ENCODE data around the gene EPB41L4B.
"Not testable (repeated sequence)": the region's sequence is repeated elsewhere in the genome, so short reads cannot be mapped to it uniquely, and the experiment has no call there.

Gene EPB41L4B

DNA sequence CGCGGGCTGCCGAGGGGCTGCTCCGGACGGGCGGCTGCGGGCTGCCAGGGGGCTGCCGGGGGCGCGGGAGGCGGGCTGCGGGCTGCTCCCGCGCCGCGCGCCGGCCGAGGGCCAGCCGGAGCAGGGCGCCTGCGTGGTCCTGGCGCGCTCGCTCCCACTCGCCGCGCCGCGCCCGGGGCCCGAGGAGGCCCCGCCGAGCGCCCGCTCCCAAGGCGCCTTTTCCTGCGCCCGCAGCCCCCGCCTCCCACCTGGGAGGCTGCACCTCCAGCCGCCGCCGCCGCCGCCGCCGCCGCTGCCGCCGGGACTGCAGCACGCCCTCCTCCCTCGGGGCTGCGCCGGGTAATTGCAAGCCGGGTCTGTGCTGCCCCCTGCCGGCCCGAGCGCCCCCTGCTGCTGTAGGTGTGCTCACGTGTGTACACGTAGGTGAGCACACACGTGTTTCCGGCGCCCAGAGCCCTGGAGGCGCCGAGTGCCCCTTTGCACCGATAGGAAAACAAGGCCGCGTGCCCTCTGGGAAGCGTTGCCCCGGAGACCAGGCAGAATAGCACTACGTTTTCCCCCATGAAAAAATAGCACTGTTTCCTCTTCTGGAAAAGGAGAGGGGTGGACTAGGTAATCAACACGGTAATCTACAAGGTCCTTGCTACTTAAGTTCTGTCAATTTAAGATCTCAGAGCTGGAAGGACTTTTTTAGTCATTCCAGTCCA is at the start of gene EPB41L4B:
TSS of gene EPB41L4B (minus strand) at position 318 of the 707 bp plus-strand sequence. CDS start 613 bp downstream, outside the sequence.
- peaks cover 44% of the 10 kb centered on the region for H3K27me3 Mint-ChIP-seq
- peaks cover 2% of the 10 kb centered on the region for H3K9me3 Mint-ChIP-seq
- H3K4me1 Mint-ChIP-seq: peaks cover 2% of the 10 kb centered on the region
- ATAC-seq (ENCODE audit: low read depth) (peak; percentile 98), DNase-seq (ENCODE audit: low spot score in 2 of 2) (peak; percentile 79 to 86)
- H3K4me3 Mint-ChIP-seq: peak within 1 kb of the TSS; percentile 91
- no peaks in the 10 kb centered on the region for H3K36me3 Mint-ChIP-seq
- H3K27ac Mint-ChIP-seq: peak within 1 kb of the TSS; percentile 36

DNA sequence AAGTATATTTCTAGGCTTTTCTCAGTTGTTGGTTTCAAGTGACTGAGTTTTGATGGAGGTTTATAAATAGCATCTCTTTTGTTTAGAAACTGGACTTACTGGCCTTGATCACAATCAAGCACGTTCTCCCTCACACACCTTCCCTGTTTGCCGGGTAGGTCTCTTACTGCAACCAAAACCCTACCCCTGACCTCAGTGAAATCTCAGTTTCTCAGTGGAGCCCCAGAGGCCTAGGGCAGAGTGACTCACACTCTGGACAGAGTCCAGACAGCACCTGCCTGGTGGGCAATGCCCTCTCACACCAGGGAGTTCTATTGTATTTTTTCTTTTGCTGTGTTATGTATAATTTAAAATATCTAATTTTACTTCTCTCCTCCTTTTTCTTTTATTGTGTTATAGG is 48.4 kb upstream of the EPB41L4B start:
- ATAC-seq (ENCODE audit: low read depth): no peak
- Mint-ChIP-seq H3K4me1 (no peaks in the 10 kb centered on the region), H3K36me3 (peaks cover 3% of the 10 kb centered on the region), H3K9me3 (peaks cover 8% of the 10 kb centered on the region), H3K27ac (no peak overlapping the region), H3K4me3 (no peak overlapping the region), H3K27me3 (peaks cover 8% of the 10 kb centered on the region)
- DNase-seq (ENCODE audit: low spot score in 2 of 2): no peak

GRCh38 chr9:109360771-109361170 is 39.9 kb upstream of the EPB41L4B start:
- Mint-ChIP-seq H3K4me3 (no peak overlapping the region), H3K36me3 (no peaks in the 10 kb centered on the region)

GRCh38 chr9:109358968-109359603 is 38.2 kb upstream of the EPB41L4B start:
- not testable (repeated sequence) for H3K27ac Mint-ChIP-seq; ATAC-seq (ENCODE audit: low read depth); H3K4me1 Mint-ChIP-seq; H3K27me3 Mint-ChIP-seq; H3K9me3 Mint-ChIP-seq; H3K36me3 Mint-ChIP-seq; DNase-seq (ENCODE audit: low spot score in 2 of 2); H3K4me3 Mint-ChIP-seq

More at GRCh38 chr9:109360771-109361170, 39.9 kb upstream of the EPB41L4B start:
- peaks cover 7% of the 10 kb centered on the region for H3K27me3 Mint-ChIP-seq
- peaks cover 1% of the 10 kb centered on the region for H3K9me3 Mint-ChIP-seq
- ATAC-seq (ENCODE audit: low read depth) (no peak), DNase-seq (ENCODE audit: low spot score in 2 of 2) (no peak)
- H3K27ac Mint-ChIP-seq: no peak overlapping the region
- no peaks in the 10 kb centered on the region for H3K4me1 Mint-ChIP-seq

GRCh38 chr9:109355564-109356297 is 34.9 kb upstream of the EPB41L4B start:
- Mint-ChIP-seq H3K36me3 (no peaks in the 10 kb centered on the region), H3K27ac (no peak overlapping the region)
- no peak for ATAC-seq (ENCODE audit: low read depth)

DNA sequence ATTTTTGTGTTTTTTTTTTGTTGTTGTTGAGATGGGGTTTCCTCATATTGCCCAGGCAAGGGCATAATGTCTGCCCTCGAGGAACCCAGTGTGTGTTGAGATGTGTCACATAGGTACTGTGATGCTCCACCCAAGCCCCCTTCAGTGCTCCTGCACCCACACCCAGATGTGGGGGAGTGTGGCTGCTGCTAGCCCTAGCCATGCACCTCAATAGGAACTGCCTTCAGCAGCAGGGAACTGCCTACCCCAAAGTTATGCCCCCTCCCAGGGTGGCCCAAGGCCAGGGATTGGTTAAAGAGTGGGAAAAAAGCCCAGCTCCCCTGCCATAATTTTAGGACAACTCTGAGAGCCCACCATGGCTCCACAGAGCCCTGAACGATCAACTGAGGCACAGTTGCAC is 33.3 kb upstream of the EPB41L4B start:
- no peak for DNase-seq (ENCODE audit: low spot score in 2 of 2)
- Mint-ChIP-seq H3K4me1 (no peaks in the 10 kb centered on the region), H3K27me3 (peaks cover 6% of the 10 kb centered on the region)

More at GRCh38 chr9:109355564-109356297, 34.9 kb upstream of the EPB41L4B start:
- peaks cover 6% of the 10 kb centered on the region for H3K27me3 Mint-ChIP-seq
- no peak overlapping the region for H3K4me3 Mint-ChIP-seq
- H3K4me1 Mint-ChIP-seq: no peaks in the 10 kb centered on the region
- no peak for DNase-seq (ENCODE audit: low spot score in 2 of 2)
- no peaks in the 10 kb centered on the region for H3K9me3 Mint-ChIP-seq

GRCh38 chr9:109351032-109351431 is 30.2 kb upstream of the EPB41L4B start:
- no peaks in the 10 kb centered on the region for H3K36me3 Mint-ChIP-seq
- DNase-seq (ENCODE audit: low spot score in 2 of 2) (no peak), ATAC-seq (ENCODE audit: low read depth) (no peak)
- no peak overlapping the region for H3K27ac Mint-ChIP-seq
- H3K4me1 Mint-ChIP-seq: no peaks in the 10 kb centered on the region
- no peaks in the 10 kb centered on the region for H3K9me3 Mint-ChIP-seq
- H3K27me3 Mint-ChIP-seq: peaks cover 3% of the 10 kb centered on the region
- no peak overlapping the region for H3K4me3 Mint-ChIP-seq

More for the DNA sequence above, 33.3 kb upstream of the EPB41L4B start:
- Mint-ChIP-seq H3K36me3 (no peaks in the 10 kb centered on the region), H3K9me3 (no peaks in the 10 kb centered on the region), H3K27ac (no peak overlapping the region), H3K4me3 (no peak overlapping the region)
- no peak for ATAC-seq (ENCODE audit: low read depth)

DNA sequence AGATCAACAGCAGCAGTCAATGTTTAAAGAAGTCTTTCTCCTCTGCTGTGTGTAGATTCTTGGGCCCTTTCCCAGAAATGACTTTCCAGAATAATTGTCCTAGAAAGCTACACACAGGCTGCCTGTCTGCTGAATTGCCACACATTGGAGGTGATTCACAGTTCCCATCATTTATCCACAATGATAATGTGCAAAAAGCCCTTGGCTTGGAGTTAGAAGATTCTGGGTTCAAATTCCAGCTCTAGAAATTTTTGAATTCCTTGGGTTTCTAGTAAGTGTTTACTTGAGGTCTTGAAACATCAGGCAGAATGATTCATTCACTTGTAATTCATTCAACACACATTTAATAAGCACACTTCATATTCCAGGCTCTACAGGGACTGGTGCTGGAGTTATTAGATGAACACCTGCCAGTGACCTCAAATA is 28.6 kb upstream of the EPB41L4B start:
- ATAC-seq (ENCODE audit: low read depth) (no peak), DNase-seq (ENCODE audit: low spot score in 2 of 2) (no peak)
- Mint-ChIP-seq H3K27ac (no peak overlapping the region), H3K4me3 (no peak overlapping the region), H3K36me3 (no peaks in the 10 kb centered on the region), H3K27me3 (no peaks in the 10 kb centered on the region), H3K9me3 (no peaks in the 10 kb centered on the region), H3K4me1 (no peaks in the 10 kb centered on the region)

- no peak overlapping the region for H3K27ac Mint-ChIP-seq
- H3K36me3 Mint-ChIP-seq: no peaks in the 10 kb centered on the region
- H3K9me3 Mint-ChIP-seq: no peaks in the 10 kb centered on the region
- ATAC-seq (ENCODE audit: low read depth) (no peak), DNase-seq (ENCODE audit: low spot score in 2 of 2) (no peak)
- H3K4me1 Mint-ChIP-seq: no peaks in the 10 kb centered on the region
- H3K4me3 Mint-ChIP-seq: no peak overlapping the region
- H3K27me3 Mint-ChIP-seq: no peaks in the 10 kb centered on the region
Measured at GRCh38 chr9:109346904-109347303, 26.0 kb upstream of the EPB41L4B start.

DNA sequence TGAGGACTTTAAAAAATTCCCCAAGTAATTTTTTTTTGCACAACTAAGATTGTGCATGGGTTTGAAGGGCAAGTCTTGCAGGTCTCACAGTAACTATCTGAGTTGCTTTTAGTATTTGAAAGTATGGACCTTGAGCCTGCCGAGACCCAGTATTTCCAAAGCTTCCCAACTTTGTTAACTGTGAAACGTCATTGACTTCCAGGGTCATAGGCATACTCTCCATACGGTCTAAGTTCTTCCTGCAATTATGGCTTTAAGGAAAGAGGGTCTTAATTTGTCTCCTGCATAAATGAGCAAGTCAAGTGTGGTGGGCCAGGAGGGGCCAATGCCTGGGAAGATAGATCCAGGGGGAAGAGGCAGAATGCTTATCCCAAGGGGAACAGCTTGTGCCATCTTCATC is 24.0 kb upstream of the EPB41L4B start:
- H3K27ac Mint-ChIP-seq: no peak overlapping the region
- ATAC-seq (ENCODE audit: low read depth) (no peak), DNase-seq (ENCODE audit: low spot score in 2 of 2) (no peak)
- no peaks in the 10 kb centered on the region for H3K9me3 Mint-ChIP-seq
- peaks cover 2% of the 10 kb centered on the region for H3K27me3 Mint-ChIP-seq
- H3K36me3 Mint-ChIP-seq: no peaks in the 10 kb centered on the region
- H3K4me1 Mint-ChIP-seq: no peaks in the 10 kb centered on the region
- no peak overlapping the region for H3K4me3 Mint-ChIP-seq

DNA sequence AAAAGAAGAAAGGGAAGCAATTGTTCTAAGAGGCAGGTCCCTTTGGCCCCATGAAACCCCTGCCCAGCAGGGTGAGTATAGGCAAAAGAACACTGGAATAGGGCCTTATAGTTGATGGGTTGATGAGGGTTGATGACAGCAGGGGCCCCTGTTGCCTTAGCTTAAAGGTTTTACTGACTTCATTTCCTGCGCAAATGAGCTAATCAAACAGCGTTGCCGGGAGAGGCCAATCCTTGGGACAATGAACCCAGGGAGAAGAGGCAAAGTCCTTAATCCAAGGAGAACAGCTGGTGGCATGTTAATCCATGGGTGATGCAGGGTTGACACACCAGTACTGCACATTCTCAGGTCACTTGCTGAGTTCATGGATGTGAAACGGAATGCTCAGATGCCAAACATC is 22.0 kb upstream of the EPB41L4B start:
- no peak overlapping the region for H3K27ac Mint-ChIP-seq
- H3K4me3 Mint-ChIP-seq: no peak overlapping the region
- peaks cover 2% of the 10 kb centered on the region for H3K27me3 Mint-ChIP-seq
- no peak for ATAC-seq (ENCODE audit: low read depth)
- DNase-seq (ENCODE audit: low spot score in 2 of 2): no peak
- H3K4me1 Mint-ChIP-seq: no peaks in the 10 kb centered on the region
- no peaks in the 10 kb centered on the region for H3K9me3 Mint-ChIP-seq
- no peaks in the 10 kb centered on the region for H3K36me3 Mint-ChIP-seq

DNA sequence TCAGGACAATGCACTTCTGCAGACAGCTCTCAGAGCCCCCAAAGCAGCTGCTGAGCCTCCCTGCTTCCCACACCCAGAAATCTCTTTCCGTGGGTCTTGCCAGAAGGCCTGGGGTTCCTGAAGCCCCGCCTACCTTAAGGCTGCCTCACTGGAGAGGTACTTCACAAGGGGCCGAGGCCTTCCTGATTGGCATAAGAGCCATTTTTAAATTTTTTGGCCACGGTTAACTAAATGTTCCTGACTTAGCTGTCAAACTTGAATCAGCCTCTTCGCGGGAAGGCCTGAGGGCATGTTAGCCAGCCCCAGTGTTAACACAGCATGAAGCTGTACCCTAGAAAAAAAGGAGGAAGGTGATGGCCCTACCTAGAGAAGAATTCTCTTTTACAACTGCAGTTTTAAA is 20.7 kb upstream of the EPB41L4B start:
- Mint-ChIP-seq H3K36me3 (no peaks in the 10 kb centered on the region), H3K27me3 (peaks cover 2% of the 10 kb centered on the region), H3K9me3 (no peaks in the 10 kb centered on the region), H3K27ac (no peak overlapping the region), H3K4me3 (no peak overlapping the region), H3K4me1 (no peaks in the 10 kb centered on the region)
- DNase-seq (ENCODE audit: low spot score in 2 of 2) (no peak), ATAC-seq (ENCODE audit: low read depth) (no peak)

GRCh38 chr9:109340979-109341378 is 20.1 kb upstream of the EPB41L4B start:
- not testable (repeated sequence) for H3K4me1 Mint-ChIP-seq; H3K27ac Mint-ChIP-seq; H3K9me3 Mint-ChIP-seq; H3K36me3 Mint-ChIP-seq; H3K27me3 Mint-ChIP-seq; DNase-seq (ENCODE audit: low spot score in 2 of 2); ATAC-seq (ENCODE audit: low read depth); H3K4me3 Mint-ChIP-seq

- no peaks in the 10 kb centered on the region for H3K36me3 Mint-ChIP-seq
- no peak overlapping the region for H3K27ac Mint-ChIP-seq
- no peak for ATAC-seq (ENCODE audit: low read depth)
- peaks cover 2% of the 10 kb centered on the region for H3K27me3 Mint-ChIP-seq
- H3K9me3 Mint-ChIP-seq: no peaks in the 10 kb centered on the region
- DNase-seq (ENCODE audit: low spot score in 2 of 2): no peak
- H3K4me3 Mint-ChIP-seq: no peak overlapping the region
- H3K4me1 Mint-ChIP-seq: no peaks in the 10 kb centered on the region
Measured at GRCh38 chr9:109336409-109336808, 15.6 kb upstream of the EPB41L4B start.

Data from memory B cell (primary cell).